ENCODE results near the gene LPP.

LPP gene

GRCh38 chr3:188316021-188316722 lies 162.2 kb downstream of the LPP start:
- H3K4me3 Mint-ChIP-seq, result no peak overlapping the region
- DNase-seq (no peak), ATAC-seq (no peak)
- peaks cover 17% of the 10 kb centered on the region for H3K36me3 Mint-ChIP-seq (ENCODE audit: low read depth)
- H3K27me3 Mint-ChIP-seq, result no peaks in the 10 kb centered on the region
- H3K4me1 Mint-ChIP-seq, result peaks cover 27% of the 10 kb centered on the region
- no peaks in the 10 kb centered on the region for H3K9me3 Mint-ChIP-seq
- H3K27ac Mint-ChIP-seq, result no peak overlapping the region

GRCh38 chr3:188316723-188317070 lies 162.7 kb downstream of the LPP start:
- no peak for ATAC-seq
- H3K4me3 Mint-ChIP-seq, result no peak overlapping the region
- H3K9me3 Mint-ChIP-seq, result no peaks in the 10 kb centered on the region
- peaks cover 31% of the 10 kb centered on the region for H3K4me1 Mint-ChIP-seq
- no peak for DNase-seq
- H3K36me3 Mint-ChIP-seq (ENCODE audit: low read depth), result peaks cover 17% of the 10 kb centered on the region
- H3K27me3 Mint-ChIP-seq, result no peaks in the 10 kb centered on the region
- H3K27ac Mint-ChIP-seq, result no peak overlapping the region

DNA sequence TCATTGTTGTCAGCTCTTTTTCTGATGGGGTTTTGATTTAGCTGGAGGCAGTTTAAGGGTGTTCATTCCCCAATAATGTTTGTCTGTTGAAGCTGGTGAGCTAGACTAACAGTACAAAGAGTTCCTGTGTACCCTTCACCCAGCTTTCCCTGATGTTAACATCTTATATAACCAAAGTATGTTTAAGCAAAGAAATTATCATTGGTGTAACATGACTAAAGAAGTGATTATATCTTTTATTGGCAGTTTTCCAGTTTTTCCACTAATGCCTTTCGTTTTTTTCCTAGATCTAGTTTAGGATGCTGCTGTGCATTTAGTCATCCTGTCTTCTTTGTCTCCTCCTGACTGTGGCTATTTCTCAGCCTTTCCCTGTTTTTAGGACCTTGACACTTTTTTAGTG lies 165.6 kb downstream of the LPP start:
- no peak for ATAC-seq
- DNase-seq, result no peak
- no peaks in the 10 kb centered on the region for H3K27me3 Mint-ChIP-seq
- peaks cover 60% of the 10 kb centered on the region for H3K4me1 Mint-ChIP-seq
- no peak overlapping the region for H3K4me3 Mint-ChIP-seq
- H3K9me3 Mint-ChIP-seq, result peaks cover 5% of the 10 kb centered on the region
- no peak overlapping the region for H3K27ac Mint-ChIP-seq
- peaks cover 19% of the 10 kb centered on the region for H3K36me3 Mint-ChIP-seq (ENCODE audit: low read depth)

- peaks cover 22% of the 10 kb centered on the region for H3K36me3 Mint-ChIP-seq (ENCODE audit: low read depth)
- DNase-seq (no peak), ATAC-seq (no peak)
- peaks cover 10% of the 10 kb centered on the region for H3K9me3 Mint-ChIP-seq
- peaks cover 67% of the 10 kb centered on the region for H3K4me1 Mint-ChIP-seq
- no peak overlapping the region for H3K4me3 Mint-ChIP-seq
- no peaks in the 10 kb centered on the region for H3K27me3 Mint-ChIP-seq
- peak overlapping the region; percentile 14 for H3K27ac Mint-ChIP-seq
Measured at GRCh38 chr3:188320757-188321156, 166.8 kb downstream of the LPP start.

- H3K27me3 Mint-ChIP-seq, result no peaks in the 10 kb centered on the region
- DNase-seq, result no peak
- H3K36me3 Mint-ChIP-seq (ENCODE audit: low read depth), result peaks cover 25% of the 10 kb centered on the region
- no peak overlapping the region for H3K4me3 Mint-ChIP-seq
- peaks cover 10% of the 10 kb centered on the region for H3K9me3 Mint-ChIP-seq
- no peak for ATAC-seq
- peaks cover 70% of the 10 kb centered on the region for H3K4me1 Mint-ChIP-seq
- H3K27ac Mint-ChIP-seq, result no peak overlapping the region
Measured at GRCh38 chr3:188321258-188321657, 167.3 kb downstream of the LPP start.

DNA sequence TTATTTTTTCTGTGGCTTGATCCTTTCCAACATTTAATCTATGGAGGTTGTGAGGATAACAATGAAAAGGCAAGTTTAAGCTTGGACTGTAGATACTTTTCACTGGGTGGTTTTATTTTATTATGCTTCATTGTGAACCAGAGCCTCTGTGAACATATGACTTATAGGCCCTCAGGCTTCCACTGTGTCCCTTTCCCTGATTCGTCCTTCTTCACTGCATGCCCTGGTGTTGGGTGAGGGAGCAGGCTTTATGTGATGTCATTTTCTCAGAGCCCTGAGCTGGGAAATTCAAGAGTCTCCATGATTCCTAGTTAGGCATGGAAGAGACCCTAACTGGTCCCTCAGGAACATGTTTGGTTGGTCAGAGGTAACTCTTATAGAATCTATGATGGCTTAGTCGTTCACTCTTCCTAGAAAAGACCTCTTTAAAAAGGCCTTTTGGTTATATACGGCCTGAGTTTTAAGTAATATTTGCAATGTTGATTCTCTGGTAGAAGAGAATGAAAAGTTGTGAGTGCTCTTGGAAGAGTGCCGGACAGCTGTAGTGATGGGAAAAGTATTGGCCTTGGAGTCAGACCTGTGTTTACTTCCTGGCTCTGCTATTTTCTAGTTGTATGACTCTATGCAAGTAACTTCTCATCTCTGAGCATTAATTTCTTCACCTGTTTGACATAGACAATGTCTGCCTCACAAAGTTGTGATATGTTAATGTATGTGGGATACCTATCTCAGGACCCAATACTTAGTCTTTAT lies 168.4 kb downstream of the LPP start:
- Mint-ChIP-seq H3K27me3 (no peaks in the 10 kb centered on the region), H3K9me3 (peaks cover 10% of the 10 kb centered on the region), H3K4me1 (peaks cover 71% of the 10 kb centered on the region), H3K4me3 (peak overlapping the region; percentile 62), H3K27ac (peak overlapping the region; percentile 93), H3K36me3 (ENCODE audit: low read depth) (peaks cover 27% of the 10 kb centered on the region)
- no peak for ATAC-seq
- DNase-seq, result no peak

DNA sequence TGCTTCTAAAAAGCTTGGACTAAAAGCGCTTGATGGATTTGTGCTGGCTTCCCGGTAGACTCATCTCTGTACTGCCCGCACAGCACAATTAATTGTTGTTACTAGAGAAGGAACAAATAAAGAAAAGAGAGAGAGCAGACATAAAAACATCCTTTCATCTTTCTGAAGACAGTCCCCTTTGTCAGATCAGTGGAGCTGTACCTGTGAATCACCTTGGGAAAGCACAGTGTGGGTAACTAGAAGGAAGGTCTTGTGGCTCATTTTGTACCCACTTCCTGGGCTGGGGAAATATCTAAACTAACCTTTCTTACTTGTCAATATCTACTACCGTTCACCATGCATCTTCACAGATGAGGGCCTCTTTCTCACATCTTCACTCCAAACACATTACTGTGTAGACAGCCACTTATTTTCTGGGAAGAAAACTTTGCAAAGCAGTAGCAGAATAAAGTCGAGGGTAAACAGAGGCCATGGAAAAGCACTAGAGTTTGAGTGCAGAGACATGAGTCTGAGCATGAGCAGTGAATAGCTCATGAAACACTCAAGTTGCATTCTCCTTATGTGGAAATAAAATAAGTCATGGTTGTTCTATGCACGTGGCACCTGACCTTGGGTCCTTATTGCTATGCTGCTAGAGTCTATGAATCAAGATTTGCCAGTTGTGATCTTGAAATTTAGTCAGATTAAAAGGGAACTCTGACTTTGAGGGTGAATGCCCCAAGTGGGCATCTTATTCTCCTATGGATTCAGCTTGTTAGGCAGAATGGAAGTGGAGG lies 169.3 kb downstream of the LPP start:
- H3K4me1 Mint-ChIP-seq, result peaks cover 70% of the 10 kb centered on the region
- peak overlapping the region; percentile 62 for H3K4me3 Mint-ChIP-seq
- peaks cover 10% of the 10 kb centered on the region for H3K9me3 Mint-ChIP-seq
- H3K36me3 Mint-ChIP-seq (ENCODE audit: low read depth), result peaks cover 26% of the 10 kb centered on the region
- DNase-seq, result peak; percentile 32
- H3K27ac Mint-ChIP-seq, result peak overlapping the region; percentile 93
- H3K27me3 Mint-ChIP-seq, result no peaks in the 10 kb centered on the region
- ATAC-seq, result peak; percentile 97

GRCh38 chr3:188326111-188326510 lies 172.2 kb downstream of the LPP start:
- Mint-ChIP-seq H3K27ac (no peak overlapping the region), H3K9me3 (peaks cover 10% of the 10 kb centered on the region), H3K4me3 (no peak overlapping the region), H3K4me1 (peaks cover 80% of the 10 kb centered on the region), H3K27me3 (no peaks in the 10 kb centered on the region), H3K36me3 (ENCODE audit: low read depth) (peaks cover 15% of the 10 kb centered on the region)
- DNase-seq (no peak), ATAC-seq (no peak)

DNA sequence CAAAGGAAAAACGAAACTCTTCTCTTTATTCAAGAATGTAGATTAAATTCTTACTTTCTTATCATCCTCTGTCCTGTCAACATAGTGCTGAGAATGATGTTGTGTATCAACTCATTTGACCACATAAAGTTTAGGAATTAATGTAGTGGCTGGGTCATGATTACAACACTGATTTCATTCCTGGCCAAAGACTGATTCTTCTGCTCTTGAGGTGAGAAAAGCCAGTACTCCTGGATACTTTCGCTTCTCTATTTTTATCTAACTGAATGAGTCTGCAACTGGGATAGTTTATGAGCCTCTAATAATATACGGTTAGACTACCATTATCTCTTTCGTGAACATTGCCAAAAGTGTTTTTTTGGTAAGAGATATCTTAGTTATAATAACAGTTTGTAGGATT lies 173.0 kb downstream of the LPP start:
- Mint-ChIP-seq H3K9me3 (peaks cover 10% of the 10 kb centered on the region), H3K4me3 (no peak overlapping the region), H3K27ac (no peak overlapping the region), H3K36me3 (ENCODE audit: low read depth) (peaks cover 15% of the 10 kb centered on the region), H3K4me1 (peaks cover 78% of the 10 kb centered on the region), H3K27me3 (no peaks in the 10 kb centered on the region)
- no peak for ATAC-seq
- DNase-seq, result no peak

GRCh38 chr3:188327433-188327832 lies 173.5 kb downstream of the LPP start:
- Mint-ChIP-seq H3K27me3 (no peaks in the 10 kb centered on the region), H3K4me1 (peaks cover 73% of the 10 kb centered on the region), H3K27ac (no peak overlapping the region), H3K36me3 (ENCODE audit: low read depth) (peaks cover 15% of the 10 kb centered on the region), H3K9me3 (peaks cover 10% of the 10 kb centered on the region), H3K4me3 (no peak overlapping the region)
- DNase-seq, result no peak
- no peak for ATAC-seq

DNA sequence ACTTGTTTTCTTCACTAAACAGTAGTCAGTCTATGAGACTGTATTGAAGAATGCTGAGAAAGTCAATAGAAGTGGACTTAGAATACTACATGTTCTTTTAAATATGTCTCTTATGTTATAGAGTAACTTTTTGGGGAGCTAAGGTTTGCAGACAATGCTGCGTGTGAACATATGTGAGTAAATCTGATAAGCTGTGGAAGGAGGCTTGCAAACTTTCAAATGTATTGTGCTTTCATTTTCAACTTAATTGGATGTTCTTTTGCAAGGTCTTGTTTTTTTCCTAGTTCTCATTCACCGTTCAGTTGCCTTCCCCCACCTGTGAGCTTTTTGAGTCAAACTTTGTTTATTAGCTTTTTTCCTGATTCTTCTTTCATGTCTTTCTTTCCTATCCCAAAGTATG lies 176.2 kb downstream of the LPP start:
- Mint-ChIP-seq H3K9me3 (peaks cover 2% of the 10 kb centered on the region), H3K27me3 (no peaks in the 10 kb centered on the region), H3K4me1 (peaks cover 47% of the 10 kb centered on the region), H3K36me3 (ENCODE audit: low read depth) (peaks cover 9% of the 10 kb centered on the region), H3K27ac (no peak overlapping the region), H3K4me3 (no peak overlapping the region)
- ATAC-seq (no peak), DNase-seq (no peak)

DNA sequence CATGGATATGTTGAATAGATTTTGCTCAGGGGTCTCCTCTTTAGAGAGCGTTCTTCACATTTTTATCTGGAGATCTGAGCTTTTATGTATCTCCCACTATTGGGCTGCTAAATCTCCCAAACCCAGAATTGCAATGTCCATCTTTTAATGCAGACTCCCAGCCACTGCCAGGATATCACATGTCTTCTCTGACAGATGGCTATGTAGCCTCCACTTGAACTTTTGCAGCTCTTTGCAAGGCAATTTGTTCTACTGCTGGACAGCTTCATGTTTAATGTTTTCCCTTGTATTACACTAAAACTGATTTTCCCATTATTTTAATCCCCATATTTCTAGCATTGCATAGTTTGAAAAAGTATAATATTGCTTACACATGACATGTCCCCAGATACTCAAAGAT lies 177.2 kb downstream of the LPP start:
- H3K4me1 Mint-ChIP-seq, result peaks cover 44% of the 10 kb centered on the region
- no peak overlapping the region for H3K4me3 Mint-ChIP-seq
- H3K36me3 Mint-ChIP-seq (ENCODE audit: low read depth), result peaks cover 5% of the 10 kb centered on the region
- no peaks in the 10 kb centered on the region for H3K27me3 Mint-ChIP-seq
- ATAC-seq, result no peak
- no peaks in the 10 kb centered on the region for H3K9me3 Mint-ChIP-seq
- DNase-seq, result no peak
- no peak overlapping the region for H3K27ac Mint-ChIP-seq

DNA sequence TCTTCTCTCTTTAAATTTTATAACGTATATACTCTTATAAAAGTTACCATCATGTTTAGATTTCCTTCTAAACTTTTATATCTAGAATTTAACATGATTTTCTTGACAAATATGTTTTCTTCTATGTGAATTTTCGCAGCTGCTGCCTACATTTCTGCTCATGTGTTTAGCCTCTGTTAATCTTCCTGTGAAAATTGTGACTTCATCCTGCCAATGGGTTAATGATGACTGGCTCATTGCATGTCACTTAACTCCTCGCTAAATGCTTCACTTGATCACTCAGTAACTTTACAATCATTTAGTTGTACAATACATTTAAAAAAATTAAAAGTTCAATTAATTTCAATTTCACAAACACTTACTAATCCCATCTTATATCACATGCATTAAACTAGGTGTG lies 178.1 kb downstream of the LPP start:
- ATAC-seq, result no peak

DNA sequence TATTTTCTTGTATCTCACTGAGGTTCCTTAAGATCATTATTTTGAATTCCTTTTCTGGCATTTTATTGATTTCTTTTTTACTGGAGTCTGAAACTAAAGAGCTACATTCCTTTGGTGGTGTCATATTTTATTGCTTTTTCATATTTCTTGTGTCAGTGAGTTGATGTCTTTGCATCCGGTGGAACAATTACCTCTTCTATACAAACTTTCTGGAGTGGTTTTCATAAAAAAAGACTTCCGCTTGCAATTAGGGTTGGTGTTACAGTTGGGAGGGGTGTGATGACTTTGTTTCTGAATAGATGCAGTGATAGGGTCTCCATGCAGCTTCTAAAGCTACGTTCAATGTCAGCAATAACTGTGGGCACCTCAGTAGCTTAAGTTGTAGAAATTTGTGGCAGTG lies 181.7 kb downstream of the LPP start:
- Mint-ChIP-seq H3K36me3 (ENCODE audit: low read depth) (peaks cover 5% of the 10 kb centered on the region), H3K4me3 (no peak overlapping the region), H3K4me1 (peaks cover 47% of the 10 kb centered on the region), H3K9me3 (no peaks in the 10 kb centered on the region), H3K27me3 (no peaks in the 10 kb centered on the region), H3K27ac (no peak overlapping the region)
- DNase-seq (no peak), ATAC-seq (no peak)

More for the DNA sequence above, 178.1 kb downstream of the LPP start:
- H3K27ac Mint-ChIP-seq, result no peak overlapping the region
- H3K4me3 Mint-ChIP-seq, result no peak overlapping the region
- no peak for DNase-seq
- H3K27me3 Mint-ChIP-seq, result no peaks in the 10 kb centered on the region
- H3K9me3 Mint-ChIP-seq, result no peaks in the 10 kb centered on the region
- peaks cover 2% of the 10 kb centered on the region for H3K36me3 Mint-ChIP-seq (ENCODE audit: low read depth)
- H3K4me1 Mint-ChIP-seq, result peaks cover 39% of the 10 kb centered on the region

- DNase-seq (no peak), ATAC-seq (no peak)
- no peaks in the 10 kb centered on the region for H3K27me3 Mint-ChIP-seq
- H3K4me3 Mint-ChIP-seq, result no peak overlapping the region
- H3K4me1 Mint-ChIP-seq, result peaks cover 48% of the 10 kb centered on the region
- H3K27ac Mint-ChIP-seq, result no peak overlapping the region
- peaks cover 5% of the 10 kb centered on the region for H3K36me3 Mint-ChIP-seq (ENCODE audit: low read depth)
- no peaks in the 10 kb centered on the region for H3K9me3 Mint-ChIP-seq
Measured at GRCh38 chr3:188336178-188336577, 182.2 kb downstream of the LPP start.

Data from activated naive CD8-positive, alpha-beta T cell treated with anti-CD3 and anti-CD28 coated beads, Interleukin-2, amount 50 U/mL, for 24 hours (primary cell).